HEK293 (cell line): ENCODE results near the gene ALDOA.

Experiments used
- CTCF ChIA-PET: fragments of 350-600 bp; formaldehyde crosslinking; extraction: SDS; loops from one replicate; lab custom pipeline; 2021; ENCODE audit warnings: antibody characterized with exemption; lab: Yijun Ruan, JAX
- POLR2A ChIA-PET: fragments of 300-600 bp; formaldehyde crosslinking; extraction: SDS; loops from one replicate; lab custom pipeline; 2020; ENCODE audit warnings: antibody characterized with exemption, inconsistent platforms; lab: Yijun Ruan, JAX
- H3K27ac ChIP-seq: fragments of 200-500 bp; sonication (Bioruptor generic); 2 replicates; pipeline ENCODE4 v1.5.1; 2014; ENCODE audit warnings: low read depth, low read length, control low read depth, inconsistent platforms; ENCODE audit errors: extremely low read depth
- H3K36me3 ChIP-seq, 2 experiments: fragments of 200-500 bp in 1 of 2; sonication (Bioruptor generic) in 1 of 2; 1 replicate in 1 of 2; 2 replicates in 1 of 2; pipeline ENCODE4 v1.5.1; 2014 to 2017; ENCODE audit warnings: inconsistent platforms in 2 of 2, low read length in 2 of 2; ENCODE audit not compliant: control insufficient read depth in 2 of 2, insufficient read depth in 1 of 2
- H3K4me1 ChIP-seq: fragments of 200-500 bp; sonication (Bioruptor generic); 2 replicates; pipeline ENCODE4 v1.5.1; 2014; ENCODE audit warnings: mild to moderate bottlenecking, low read length, inconsistent platforms; ENCODE audit not compliant: control insufficient read depth, insufficient read depth
- H3K4me3 ChIP-seq: 2 replicates; pipeline ENCODE4 v1.5.1; 2011; ENCODE audit warnings: low read depth, mild to moderate bottlenecking, control low read depth, low read length, moderate library complexity
- H3K9me3 ChIP-seq: fragments of 200-500 bp; sonication (Bioruptor generic); 2 replicates; pipeline ENCODE4 v1.5.1; 2014; ENCODE audit warnings: low read depth, low read length, inconsistent platforms; ENCODE audit not compliant: control insufficient read depth, insufficient read depth
- GLI4 ChIP-seq: fragments of 450-650 bp; formaldehyde crosslinking; IDR thresholded peaks from 2 replicates; pipeline ENCODE4 v1.5.1; 2016; ENCODE audit warnings: missing biosample characterization, missing genetic modification characterization
- GLIS1 ChIP-seq: fragments of 450-650 bp; formaldehyde crosslinking; IDR thresholded peaks from 2 replicates; pipeline ENCODE4 v1.5.1; 2016; ENCODE audit warnings: missing biosample characterization, missing genetic modification characterization
- KLF9 ChIP-seq: fragments of 450-650 bp; formaldehyde crosslinking; IDR thresholded peaks from 2 replicates; pipeline ENCODE4 v1.5.1; 2016; ENCODE audit warnings: missing biosample characterization, missing genetic modification characterization, low read depth
- SP2 ChIP-seq: fragments of 450-650 bp; formaldehyde crosslinking; IDR thresholded peaks from 2 replicates; pipeline ENCODE4 v1.5.1; 2016; ENCODE audit warnings: missing biosample characterization, missing genetic modification characterization
- WT1 ChIP-seq: fragments of 450-650 bp; formaldehyde crosslinking; IDR thresholded peaks from 2 replicates; pipeline ENCODE4 v1.5.1; 2016; ENCODE audit warnings: missing biosample characterization, missing genetic modification characterization
- ZEB2 ChIP-seq: fragments of 450-650 bp; formaldehyde crosslinking; IDR thresholded peaks from 2 replicates; pipeline ENCODE4 v1.5.1; 2016; ENCODE audit warnings: missing biosample characterization, missing genetic modification characterization
- ZIC2 ChIP-seq: fragments of 450-650 bp; formaldehyde crosslinking; IDR thresholded peaks from 2 replicates; pipeline ENCODE4 v1.5.1; 2016; ENCODE audit warnings: missing biosample characterization, missing genetic modification characterization
- ZNF157 ChIP-seq: fragments of 450-650 bp; formaldehyde crosslinking; IDR thresholded peaks from 2 replicates; pipeline ENCODE4 v1.5.1; 2016; ENCODE audit warnings: missing biosample characterization, missing genetic modification characterization
- ZNF2 ChIP-seq: fragments of 450-650 bp; formaldehyde crosslinking; IDR thresholded peaks from 2 replicates; pipeline ENCODE4 v1.5.1; 2016; ENCODE audit warnings: missing biosample characterization, missing genetic modification characterization
- ZNF274 ChIP-seq, 2 experiments: fragments of 200-500 bp in 1 of 2; fragments of 450-650 bp in 1 of 2; sonication (Bioruptor generic) in 1 of 2; formaldehyde crosslinking in 1 of 2; IDR thresholded peaks; 2 replicates each; pipeline versions ENCODE4 v1.5.1 to v1.6.1; 2014 to 2016; ENCODE audit warnings: borderline replicate concordance in 1 of 2, inconsistent platforms in 1 of 2, low read length in 1 of 2, missing biosample characterization in 1 of 2, missing genetic modification characterization in 1 of 2
- ZNF366 ChIP-seq: fragments of 450-650 bp; formaldehyde crosslinking; conservative IDR thresholded peaks from 2 replicates; pipeline ENCODE4 v1.5.1; 2016; ENCODE audit warnings: missing biosample characterization, missing genetic modification characterization
- ZNF560 ChIP-seq: fragments of 450-650 bp; formaldehyde crosslinking; IDR thresholded peaks from 2 replicates; pipeline ENCODE4 v1.5.1; 2017; ENCODE audit warnings: missing biosample characterization, missing genetic modification characterization, borderline replicate concordance
- ZNF561 ChIP-seq: fragments of 450-650 bp; IDR thresholded peaks from 2 replicates; pipeline ENCODE4 v1.5.1; 2018; ENCODE audit warnings: missing biosample characterization, missing genetic modification characterization, borderline replicate concordance
- ZNF610 ChIP-seq: fragments of 450-650 bp; formaldehyde crosslinking; IDR thresholded peaks from 2 replicates; pipeline ENCODE4 v1.5.1; 2016; ENCODE audit warnings: missing biosample characterization, missing genetic modification characterization, borderline replicate concordance
- ZNF654 ChIP-seq: fragments of 450-650 bp; formaldehyde crosslinking; IDR thresholded peaks from 2 replicates; pipeline ENCODE4 v1.5.1; 2016; ENCODE audit warnings: low read depth, missing biosample characterization, missing genetic modification characterization
- ZNF658 ChIP-seq: fragments of 450-650 bp; formaldehyde crosslinking; IDR thresholded peaks from 2 replicates; pipeline ENCODE4; 2016; ENCODE audit warnings: missing biosample characterization, missing genetic modification characterization
- ZNF660 ChIP-seq: fragments of 450-650 bp; IDR thresholded peaks from 2 replicates; pipeline ENCODE4 v1.5.1; 2018; ENCODE audit warnings: missing biosample characterization, mild to moderate bottlenecking, missing genetic modification characterization
- ZNF670 ChIP-seq: fragments of 450-650 bp; formaldehyde crosslinking; IDR thresholded peaks from 2 replicates; pipeline ENCODE4 v1.5.1; 2016; ENCODE audit warnings: missing biosample characterization, missing genetic modification characterization, low read depth
- ZSCAN30 ChIP-seq: fragments of 450-650 bp; IDR thresholded peaks from 2 replicates; pipeline ENCODE4 v1.5.1; 2018; ENCODE audit warnings: missing biosample characterization, mild to moderate bottlenecking, missing genetic modification characterization, moderate library complexity
- TF ChIP-seq, protein P1 (sequence below): fragments of 450-650 bp; formaldehyde crosslinking; IDR thresholded peaks from 2 replicates; pipeline ENCODE4 v1.5.1; 2016; ENCODE audit warnings: missing biosample characterization, missing genetic modification characterization
- TF ChIP-seq, protein P2 (sequence below): fragments of 450-650 bp; formaldehyde crosslinking; IDR thresholded peaks from 2 replicates; pipeline ENCODE4 v1.5.1; 2016; ENCODE audit warnings: missing biosample characterization, missing genetic modification characterization, low read depth
- TF ChIP-seq, protein P3 (sequence below): fragments of 450-650 bp; formaldehyde crosslinking; IDR thresholded peaks from 2 replicates; pipeline ENCODE4 v1.5.1; 2016; ENCODE audit warnings: missing biosample characterization, missing genetic modification characterization
- TF ChIP-seq, protein P4 (sequence below): fragments of 450-650 bp; formaldehyde crosslinking; IDR thresholded peaks from 2 replicates; pipeline ENCODE4 v1.5.1; 2016; ENCODE audit warnings: missing biosample characterization, missing genetic modification characterization
- TF ChIP-seq, protein P5 (sequence below): fragments of 450-650 bp; formaldehyde crosslinking; IDR thresholded peaks from 2 replicates; pipeline ENCODE4 v1.5.1; 2016; ENCODE audit warnings: missing biosample characterization, missing genetic modification characterization
- TF ChIP-seq, protein P6 (sequence below): fragments of 450-650 bp; formaldehyde crosslinking; IDR thresholded peaks from 2 replicates; pipeline ENCODE4 v1.5.1; 2016; ENCODE audit warnings: missing biosample characterization, missing genetic modification characterization, low read depth

The ALDOA gene

DNA sequence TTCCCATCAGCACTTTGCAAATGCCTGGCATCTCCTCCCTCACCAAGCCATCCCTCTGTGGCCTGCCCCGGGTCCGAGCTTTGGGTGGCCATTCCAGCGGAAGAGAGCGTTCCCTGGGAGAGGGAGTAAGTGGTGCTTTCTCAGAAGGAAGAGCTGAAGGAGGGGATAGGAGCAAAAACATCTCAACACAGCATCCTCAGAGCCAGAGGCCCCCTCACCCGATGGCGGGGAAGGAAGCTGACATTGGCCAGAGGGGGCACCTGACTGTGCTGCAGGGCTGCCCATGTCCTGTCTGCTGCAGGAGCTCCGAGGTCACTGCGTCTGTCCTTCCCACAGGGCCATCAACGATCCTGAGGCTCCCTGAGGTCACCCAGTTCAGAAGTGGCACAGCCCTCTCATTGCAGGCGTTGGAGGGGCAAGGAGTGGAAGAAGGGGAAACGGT lies 34.1 kb upstream of the ALDOA start (continued):
- TF ChIP-seq ZSCAN30 = no peak
- TF ChIP-seq ZNF274 (IDR thresholded peaks at IDR 0.05; ENCODE audit: low read length) = no peak
- no peak for TF ChIP-seq ZNF274 (tag by site-specific recombination; IDR thresholded peaks at IDR 0.05; ENCODE audit: borderline replicate concordance)
- TF ChIP-seq ZNF157 = no peak
- no peak for TF ChIP-seq ZNF610 (tag by site-specific recombination)

DNA sequence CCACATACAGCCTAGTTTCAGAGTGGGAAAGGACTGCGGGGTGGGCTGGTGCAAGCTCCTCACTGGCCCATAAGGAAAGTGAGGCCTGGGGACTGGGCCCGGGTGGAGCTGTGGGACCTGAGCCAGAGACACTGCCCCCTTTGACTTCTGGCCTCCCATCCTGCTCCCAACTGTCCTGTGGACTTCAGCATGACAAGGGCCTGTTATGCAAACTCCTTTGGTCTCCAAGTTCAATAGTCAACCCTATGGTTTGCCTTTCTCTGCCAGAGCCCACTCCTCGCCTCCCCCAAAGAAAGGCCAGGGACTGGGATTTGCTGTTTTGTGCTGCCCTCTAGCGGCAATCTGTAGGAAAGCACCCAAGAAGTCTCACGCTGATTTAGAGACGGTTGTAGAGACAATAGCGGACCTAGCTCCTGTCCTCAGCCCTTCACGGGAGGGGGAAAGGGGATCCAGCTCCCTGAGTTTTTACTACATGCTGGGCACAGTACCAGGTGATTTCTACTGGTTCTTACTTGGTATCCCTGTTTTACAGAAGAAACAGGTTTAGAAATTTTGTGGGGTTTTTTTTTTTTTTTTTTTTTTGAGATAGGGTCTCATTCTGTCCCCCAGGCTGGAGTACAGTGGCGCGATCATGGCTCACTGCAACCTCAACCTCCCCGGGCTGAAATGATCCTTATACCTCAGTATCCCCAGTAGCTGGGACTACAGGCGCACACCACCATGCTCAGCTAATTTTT lies 33.3 kb upstream of the ALDOA start:
- Histone ChIP-seq H3K4me3 (no peak overlapping the region), H3K9me3 (no peaks in the 10 kb centered on the region), H3K27ac (no peak overlapping the region), H3K36me3 (no peaks in the 10 kb centered on the region), H3K4me1 (no peaks in the 10 kb centered on the region)
- ChIA-PET POLR2A (interaction anchor here (0.5 to 1.5 kb wide), 8 partner anchors 33 to 749 kb away, joined by 3 to 8 read pairs (median 6); partner anchors contain the start of genes ALDOA, HIRIP3, KIF22 and PAGR1), CTCF (interaction anchor here (0.6 to 2.3 kb wide), 70 partner anchors 8 to 1221 kb away, joined by 3 to 34 read pairs (median 4); partner anchors contain the start of genes ALDOA, C16orf92, HIRIP3 and HSD3B7)
- TF ChIP-seq, protein P1, sequence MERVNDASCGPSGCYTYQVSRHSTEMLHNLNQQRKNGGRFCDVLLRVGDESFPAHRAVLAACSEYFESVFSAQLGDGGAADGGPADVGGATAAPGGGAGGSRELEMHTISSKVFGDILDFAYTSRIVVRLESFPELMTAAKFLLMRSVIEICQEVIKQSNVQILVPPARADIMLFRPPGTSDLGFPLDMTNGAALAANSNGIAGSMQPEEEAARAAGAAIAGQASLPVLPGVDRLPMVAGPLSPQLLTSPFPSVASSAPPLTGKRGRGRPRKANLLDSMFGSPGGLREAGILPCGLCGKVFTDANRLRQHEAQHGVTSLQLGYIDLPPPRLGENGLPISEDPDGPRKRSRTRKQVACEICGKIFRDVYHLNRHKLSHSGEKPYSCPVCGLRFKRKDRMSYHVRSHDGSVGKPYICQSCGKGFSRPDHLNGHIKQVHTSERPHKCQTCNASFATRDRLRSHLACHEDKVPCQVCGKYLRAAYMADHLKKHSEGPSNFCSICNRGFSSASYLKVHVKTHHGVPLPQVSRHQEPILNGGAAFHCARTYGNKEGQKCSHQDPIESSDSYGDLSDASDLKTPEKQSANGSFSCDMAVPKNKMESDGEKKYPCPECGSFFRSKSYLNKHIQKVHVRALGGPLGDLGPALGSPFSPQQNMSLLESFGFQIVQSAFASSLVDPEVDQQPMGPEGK = peak; percentile 43
- TF ChIP-seq SP2 (no peak), ZNF658 (tag by site-specific recombination) (no peak), KLF9 (0 out of 2 replicates have a peak, but pooled peaks have one; percentile 10), ZNF560 (tag by site-specific recombination) (no peak), ZNF561 (tag by site-specific recombination) (no peak), WT1 (no peak), ZNF2 (tag by site-specific recombination) (peak; percentile 69; the same call in 1 of the 2 replicates), ZNF366 (tag by site-specific recombination) (no peak), ZEB2 (0 out of 2 replicates have a peak, but pooled peaks have one; percentile 29), ZIC2 (tag by site-specific recombination) (0 out of 2 replicates have a peak, but pooled peaks have one; percentile 11), ZNF654 (tag by site-specific recombination) (peak; percentile 99), ZNF670 (tag by site-specific recombination) (no peak), ZNF660 (tag by site-specific recombination) (peak; percentile 82), GLI4 (tag by site-specific recombination) (no peak), GLIS1 (peak; percentile 16; the same call in 1 of the 2 replicates)
- TF ChIP-seq, protein P2, sequence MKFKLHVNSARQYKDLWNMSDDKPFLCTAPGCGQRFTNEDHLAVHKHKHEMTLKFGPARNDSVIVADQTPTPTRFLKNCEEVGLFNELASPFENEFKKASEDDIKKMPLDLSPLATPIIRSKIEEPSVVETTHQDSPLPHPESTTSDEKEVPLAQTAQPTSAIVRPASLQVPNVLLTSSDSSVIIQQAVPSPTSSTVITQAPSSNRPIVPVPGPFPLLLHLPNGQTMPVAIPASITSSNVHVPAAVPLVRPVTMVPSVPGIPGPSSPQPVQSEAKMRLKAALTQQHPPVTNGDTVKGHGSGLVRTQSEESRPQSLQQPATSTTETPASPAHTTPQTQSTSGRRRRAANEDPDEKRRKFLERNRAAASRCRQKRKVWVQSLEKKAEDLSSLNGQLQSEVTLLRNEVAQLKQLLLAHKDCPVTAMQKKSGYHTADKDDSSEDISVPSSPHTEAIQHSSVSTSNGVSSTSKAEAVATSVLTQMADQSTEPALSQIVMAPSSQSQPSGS = no peak
- TF ChIP-seq, protein P3, sequence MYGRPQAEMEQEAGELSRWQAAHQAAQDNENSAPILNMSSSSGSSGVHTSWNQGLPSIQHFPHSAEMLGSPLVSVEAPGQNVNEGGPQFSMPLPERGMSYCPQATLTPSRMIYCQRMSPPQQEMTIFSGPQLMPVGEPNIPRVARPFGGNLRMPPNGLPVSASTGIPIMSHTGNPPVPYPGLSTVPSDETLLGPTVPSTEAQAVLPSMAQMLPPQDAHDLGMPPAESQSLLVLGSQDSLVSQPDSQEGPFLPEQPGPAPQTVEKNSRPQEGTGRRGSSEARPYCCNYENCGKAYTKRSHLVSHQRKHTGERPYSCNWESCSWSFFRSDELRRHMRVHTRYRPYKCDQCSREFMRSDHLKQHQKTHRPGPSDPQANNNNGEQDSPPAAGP (tag by site-specific recombination) = 0 out of 2 replicates have a peak, but pooled peaks have one; percentile 64
- TF ChIP-seq, protein P4, sequence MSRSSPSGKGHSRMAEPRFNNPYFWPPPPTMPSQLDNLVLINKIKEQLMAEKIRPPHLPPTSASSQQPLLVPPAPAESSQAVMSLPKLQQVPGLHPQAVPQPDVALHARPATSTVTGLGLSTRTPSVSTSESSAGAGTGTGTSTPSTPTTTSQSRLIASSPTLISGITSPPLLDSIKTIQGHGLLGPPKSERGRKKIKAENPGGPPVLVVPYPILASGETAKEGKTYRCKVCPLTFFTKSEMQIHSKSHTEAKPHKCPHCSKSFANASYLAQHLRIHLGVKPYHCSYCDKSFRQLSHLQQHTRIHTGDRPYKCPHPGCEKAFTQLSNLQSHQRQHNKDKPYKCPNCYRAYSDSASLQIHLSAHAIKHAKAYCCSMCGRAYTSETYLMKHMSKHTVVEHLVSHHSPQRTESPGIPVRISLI (tag by site-specific recombination) = peak; percentile 91
- TF ChIP-seq, protein P5, sequence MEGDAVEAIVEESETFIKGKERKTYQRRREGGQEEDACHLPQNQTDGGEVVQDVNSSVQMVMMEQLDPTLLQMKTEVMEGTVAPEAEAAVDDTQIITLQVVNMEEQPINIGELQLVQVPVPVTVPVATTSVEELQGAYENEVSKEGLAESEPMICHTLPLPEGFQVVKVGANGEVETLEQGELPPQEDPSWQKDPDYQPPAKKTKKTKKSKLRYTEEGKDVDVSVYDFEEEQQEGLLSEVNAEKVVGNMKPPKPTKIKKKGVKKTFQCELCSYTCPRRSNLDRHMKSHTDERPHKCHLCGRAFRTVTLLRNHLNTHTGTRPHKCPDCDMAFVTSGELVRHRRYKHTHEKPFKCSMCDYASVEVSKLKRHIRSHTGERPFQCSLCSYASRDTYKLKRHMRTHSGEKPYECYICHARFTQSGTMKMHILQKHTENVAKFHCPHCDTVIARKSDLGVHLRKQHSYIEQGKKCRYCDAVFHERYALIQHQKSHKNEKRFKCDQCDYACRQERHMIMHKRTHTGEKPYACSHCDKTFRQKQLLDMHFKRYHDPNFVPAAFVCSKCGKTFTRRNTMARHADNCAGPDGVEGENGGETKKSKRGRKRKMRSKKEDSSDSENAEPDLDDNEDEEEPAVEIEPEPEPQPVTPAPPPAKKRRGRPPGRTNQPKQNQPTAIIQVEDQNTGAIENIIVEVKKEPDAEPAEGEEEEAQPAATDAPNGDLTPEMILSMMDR = peak; percentile 91
- TF ChIP-seq, protein P6, sequence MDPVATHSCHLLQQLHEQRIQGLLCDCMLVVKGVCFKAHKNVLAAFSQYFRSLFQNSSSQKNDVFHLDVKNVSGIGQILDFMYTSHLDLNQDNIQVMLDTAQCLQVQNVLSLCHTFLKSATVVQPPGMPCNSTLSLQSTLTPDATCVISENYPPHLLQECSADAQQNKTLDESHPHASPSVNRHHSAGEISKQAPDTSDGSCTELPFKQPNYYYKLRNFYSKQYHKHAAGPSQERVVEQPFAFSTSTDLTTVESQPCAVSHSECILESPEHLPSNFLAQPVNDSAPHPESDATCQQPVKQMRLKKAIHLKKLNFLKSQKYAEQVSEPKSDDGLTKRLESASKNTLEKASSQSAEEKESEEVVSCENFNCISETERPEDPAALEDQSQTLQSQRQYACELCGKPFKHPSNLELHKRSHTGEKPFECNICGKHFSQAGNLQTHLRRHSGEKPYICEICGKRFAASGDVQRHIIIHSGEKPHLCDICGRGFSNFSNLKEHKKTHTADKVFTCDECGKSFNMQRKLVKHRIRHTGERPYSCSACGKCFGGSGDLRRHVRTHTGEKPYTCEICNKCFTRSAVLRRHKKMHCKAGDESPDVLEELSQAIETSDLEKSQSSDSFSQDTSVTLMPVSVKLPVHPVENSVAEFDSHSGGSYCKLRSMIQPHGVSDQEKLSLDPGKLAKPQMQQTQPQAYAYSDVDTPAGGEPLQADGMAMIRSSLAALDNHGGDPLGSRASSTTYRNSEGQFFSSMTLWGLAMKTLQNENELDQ (tag by site-specific recombination) = no peak
